ENCODE measurements around the gene LMO7.

GRCh38 chr13:75702476-75702875 lies 66.3 kb downstream of the LMO7 start:
- TF ChIP-seq CTCF (IDR thresholded peaks at IDR 0.05 in 8 of 11, conservative IDR thresholded peaks at IDR 0.05 in 3 of 11), result no peak
- no peak for TF ChIP-seq POLR2A (IDR thresholded peaks at IDR 0.05)

Measured in spleen (tissue), 7 donors.